ENCODE results near the gene EN2. TPM values are rescaled to one million over a fixed set of nuclear protein-coding genes. Genes with fewer than 3 reads are reported as not detected.
"Not testable (repeated sequence)": the region's sequence is repeated elsewhere in the genome, so short reads cannot be mapped to it uniquely, and the experiment has no call there.

EN2 gene
- polyA plus RNA-seq, 1 donor from 2014 or later: not detected

DNA sequence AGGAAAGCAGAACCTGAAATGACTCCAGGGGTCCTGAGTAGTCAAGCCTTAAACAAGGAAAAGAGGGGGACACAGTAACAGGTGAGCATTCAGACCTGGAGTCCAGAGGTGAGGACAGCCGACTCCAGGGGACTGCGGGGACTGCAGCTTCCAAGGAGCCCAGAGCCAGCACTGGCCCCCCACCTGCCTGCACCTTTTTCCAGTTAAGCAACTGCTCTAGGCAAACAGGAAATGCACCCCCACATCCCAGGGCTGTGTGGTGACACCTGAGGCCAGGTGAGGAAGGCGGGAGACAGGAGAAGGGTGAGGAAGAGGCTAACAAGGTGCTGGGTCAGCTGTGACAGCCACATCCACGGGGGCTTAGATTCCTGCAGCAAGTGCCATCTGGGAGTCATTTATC lies 20.1 kb upstream of the EN2 start:
- peaks cover 1 to 4% (median 2%) of the 10 kb centered on the region in 3 donors for H3K9me3 Mint-ChIP-seq
- H3K36me3 Mint-ChIP-seq: no peaks in the 10 kb centered on the region
- H3K4me3 Mint-ChIP-seq: no peak overlapping the region
- peaks cover 23% of the 10 kb centered on the region for H3K27me3 Mint-ChIP-seq
- peaks cover 0 to 1% (median 0%) of the 10 kb centered on the region in 3 donors for H3K4me1 Mint-ChIP-seq
- H3K27ac Mint-ChIP-seq: no peak overlapping the region

DNA sequence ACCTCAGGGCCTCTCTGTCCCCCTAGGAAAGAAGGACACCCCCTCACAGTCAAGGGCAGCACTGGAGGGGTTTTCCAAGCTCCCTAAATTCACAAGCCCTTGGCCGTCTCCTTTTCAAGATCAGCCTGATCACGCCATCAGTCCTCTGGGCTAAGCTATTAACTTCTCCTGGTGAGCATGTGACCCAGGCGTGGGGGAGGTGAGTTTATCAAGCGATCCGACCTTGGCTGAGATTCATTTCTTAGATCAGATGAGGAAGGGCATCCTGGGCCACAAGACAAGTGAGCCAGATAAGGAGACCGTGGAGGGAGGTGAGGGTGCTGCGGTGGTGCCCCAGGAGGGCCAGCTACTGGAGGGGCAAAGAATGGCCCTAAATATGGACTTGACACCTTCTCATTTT lies 19.2 kb upstream of the EN2 start:
- no peak overlapping the region for H3K27ac Mint-ChIP-seq
- peaks cover 0 to 1% (median 0%) of the 10 kb centered on the region in 3 donors for H3K4me1 Mint-ChIP-seq
- H3K36me3 Mint-ChIP-seq: no peaks in the 10 kb centered on the region
- H3K27me3 Mint-ChIP-seq: peaks cover 25% of the 10 kb centered on the region
- H3K9me3 Mint-ChIP-seq: peaks cover 0 to 1% (median 0%) of the 10 kb centered on the region in 3 donors
- no peak overlapping the region for H3K4me3 Mint-ChIP-seq

DNA sequence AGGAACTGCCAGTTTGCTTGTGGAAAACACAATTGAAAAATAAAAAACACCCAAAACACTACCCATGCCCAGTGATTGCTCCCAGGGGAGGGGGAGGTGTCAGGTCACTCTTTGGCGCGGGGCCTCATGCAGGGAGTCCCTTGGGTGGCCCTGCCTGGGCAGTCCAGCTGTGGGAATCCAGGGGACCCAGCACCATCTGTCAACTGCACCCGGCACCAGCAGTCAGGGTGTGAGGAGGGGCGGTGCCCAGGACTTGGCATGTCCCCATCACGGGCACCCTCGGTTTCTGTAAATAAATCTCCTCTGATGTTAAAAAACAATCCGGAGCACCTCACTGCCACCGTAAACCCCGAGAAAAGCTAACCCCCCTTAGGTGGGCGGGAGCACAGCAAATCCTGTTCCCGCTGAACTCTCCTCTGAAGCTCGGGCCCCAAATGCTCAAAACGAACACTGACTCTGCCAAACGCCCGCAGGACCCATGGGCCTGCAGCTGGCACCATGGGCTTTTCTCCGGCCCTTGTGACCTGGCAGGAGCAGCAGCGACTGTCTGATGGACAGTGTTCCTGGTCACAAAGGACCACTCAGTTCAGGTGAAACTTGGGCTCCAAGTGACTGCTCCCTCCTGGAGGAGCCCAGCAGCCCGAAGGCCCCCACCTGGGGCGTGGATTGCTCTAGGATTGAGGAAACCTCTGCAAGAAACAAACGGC lies 18.5 kb upstream of the EN2 start:
- Mint-ChIP-seq H3K9me3 (peaks cover 0 to 1% (median 0%) of the 10 kb centered on the region in 3 donors), H3K36me3 (no peaks in the 10 kb centered on the region), H3K4me1 (peaks cover 0 to 1% (median 0%) of the 10 kb centered on the region in 3 donors), H3K4me3 (no peak overlapping the region), H3K27ac (no peak overlapping the region), H3K27me3 (peaks cover 25% of the 10 kb centered on the region)

DNA sequence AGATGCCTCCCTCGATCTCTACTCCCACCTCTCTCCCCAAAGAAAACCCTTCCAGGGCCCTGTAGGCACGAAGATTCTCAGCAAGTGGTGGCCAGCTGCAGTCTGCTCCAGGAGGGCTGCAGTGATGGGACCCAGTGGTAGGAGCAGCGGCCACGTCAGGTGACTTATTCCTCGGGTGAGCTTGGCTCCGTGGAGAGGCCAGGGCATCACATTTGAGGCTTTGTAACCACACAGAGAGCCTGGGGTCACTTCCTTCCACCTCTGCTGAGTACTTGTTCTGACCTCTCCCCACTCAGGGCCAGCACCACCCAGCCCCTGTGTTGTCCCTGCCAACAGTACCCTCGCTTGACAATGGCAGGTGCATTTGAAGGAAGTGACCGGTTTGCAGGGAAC lies 17.9 kb upstream of the EN2 start:
- Mint-ChIP-seq H3K27me3 (peaks cover 28% of the 10 kb centered on the region), H3K9me3 (peaks cover 0 to 1% (median 0%) of the 10 kb centered on the region in 3 donors), H3K27ac (no peak overlapping the region), H3K4me1 (peaks cover 0 to 1% (median 0%) of the 10 kb centered on the region in 3 donors), H3K4me3 (no peak overlapping the region), H3K36me3 (no peaks in the 10 kb centered on the region)

DNA sequence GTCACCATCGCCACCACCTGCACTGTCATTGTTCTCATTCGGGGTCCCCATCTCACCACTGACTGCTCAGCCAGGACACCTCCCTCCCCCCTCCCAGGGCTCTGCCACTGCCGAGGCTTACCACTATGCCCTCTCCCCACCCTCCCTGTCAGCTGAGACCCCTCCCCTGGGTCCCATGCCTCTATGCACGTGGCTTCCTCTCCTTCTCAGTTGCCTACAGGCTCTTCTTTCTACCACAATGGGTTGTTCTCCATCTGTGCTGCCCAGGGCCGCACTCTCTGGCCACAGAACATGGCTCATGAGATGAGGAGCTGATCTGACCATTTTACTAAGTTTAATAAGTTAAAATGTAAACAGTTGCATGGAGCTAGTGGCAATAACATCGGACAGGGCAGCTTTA lies 16.1 kb upstream of the EN2 start:
- Mint-ChIP-seq H3K27ac (no peak overlapping the region), H3K4me1 (no peaks in the 10 kb centered on the region), H3K9me3 (peaks cover 0 to 1% (median 0%) of the 10 kb centered on the region in 3 donors), H3K27me3 (peaks cover 25% of the 10 kb centered on the region), H3K36me3 (no peaks in the 10 kb centered on the region), H3K4me3 (no peak overlapping the region)

DNA sequence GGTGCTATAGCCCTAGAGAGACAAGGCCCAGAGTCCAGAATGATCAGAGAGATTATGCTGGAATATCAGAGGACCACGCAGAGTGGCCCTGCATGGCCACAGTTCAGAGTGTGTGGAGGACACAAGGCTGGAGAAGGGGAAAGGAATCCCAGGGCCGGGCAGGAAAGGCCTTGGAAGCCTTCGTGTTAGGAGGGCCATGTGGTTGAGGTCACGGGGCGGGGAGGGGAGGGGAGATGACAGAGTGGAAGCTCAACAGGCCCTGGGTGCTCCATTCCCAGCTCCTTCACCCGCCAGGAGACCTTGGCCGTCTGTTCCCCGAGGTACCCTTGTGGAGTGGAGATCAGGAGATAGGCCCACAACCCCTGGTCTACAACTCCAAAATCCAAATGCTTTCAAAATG lies 13.2 kb upstream of the EN2 start:
- Mint-ChIP-seq H3K4me3 (no peak overlapping the region), H3K36me3 (no peaks in the 10 kb centered on the region), H3K9me3 (no peaks in the 10 kb centered on the region), H3K4me1 (peaks cover 0 to 5% (median 2%) of the 10 kb centered on the region in 3 donors), H3K27me3 (peaks cover 38% of the 10 kb centered on the region), H3K27ac (no peak overlapping the region)

DNA sequence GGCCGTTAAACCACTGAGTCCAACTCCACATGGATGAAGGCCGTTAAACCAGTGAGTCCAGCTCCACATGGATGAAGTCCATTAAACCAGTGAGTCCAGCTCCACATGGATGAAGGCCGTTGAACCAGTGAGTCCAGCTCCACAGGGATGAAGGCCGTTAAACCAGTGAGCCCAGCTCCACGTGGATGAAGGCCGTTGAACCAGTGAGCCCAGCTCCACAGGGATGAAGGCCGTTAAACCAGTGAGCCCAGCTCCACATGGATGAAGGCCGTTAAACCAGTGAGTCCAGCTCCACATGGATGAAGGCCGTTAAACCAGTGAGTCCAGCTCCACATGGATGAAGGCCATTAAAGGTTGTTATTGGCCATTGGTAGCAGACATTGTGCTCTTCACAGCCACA lies 12.3 kb upstream of the EN2 start:
- H3K27me3 Mint-ChIP-seq: peaks cover 34% of the 10 kb centered on the region
- not testable (repeated sequence) for H3K4me3 Mint-ChIP-seq, H3K27ac Mint-ChIP-seq, H3K36me3 Mint-ChIP-seq, H3K9me3 Mint-ChIP-seq, H3K4me1 Mint-ChIP-seq

DNA sequence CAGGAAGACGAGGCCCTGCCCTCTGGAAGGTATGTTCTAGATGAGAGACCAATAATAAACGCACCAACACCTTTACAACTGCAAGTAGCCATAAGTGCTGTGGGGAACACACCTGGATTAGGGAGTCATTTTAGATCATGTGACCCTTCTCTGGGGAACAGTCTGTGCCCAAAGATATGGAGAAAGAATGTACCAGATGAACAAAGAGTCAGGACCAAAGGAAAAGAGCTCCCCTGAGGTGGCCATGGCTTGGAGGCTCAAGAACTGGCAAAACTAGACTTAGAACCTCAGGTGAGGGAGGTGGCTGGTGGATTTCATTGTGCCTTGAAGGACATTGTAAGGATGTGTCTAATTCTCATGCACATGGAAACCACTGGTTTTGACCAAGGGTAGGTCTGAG lies 10.3 kb upstream of the EN2 start:
- Mint-ChIP-seq H3K27ac (no peak overlapping the region), H3K36me3 (no peaks in the 10 kb centered on the region), H3K9me3 (peaks cover 0 to 2% (median 0%) of the 10 kb centered on the region in 3 donors), H3K27me3 (peaks cover 50% of the 10 kb centered on the region), H3K4me1 (peaks cover 5 to 10% (median 6%) of the 10 kb centered on the region in 3 donors), H3K4me3 (peak overlapping the region in 3 of 4 donors; percentile 28 to 69 (median 55))

DNA sequence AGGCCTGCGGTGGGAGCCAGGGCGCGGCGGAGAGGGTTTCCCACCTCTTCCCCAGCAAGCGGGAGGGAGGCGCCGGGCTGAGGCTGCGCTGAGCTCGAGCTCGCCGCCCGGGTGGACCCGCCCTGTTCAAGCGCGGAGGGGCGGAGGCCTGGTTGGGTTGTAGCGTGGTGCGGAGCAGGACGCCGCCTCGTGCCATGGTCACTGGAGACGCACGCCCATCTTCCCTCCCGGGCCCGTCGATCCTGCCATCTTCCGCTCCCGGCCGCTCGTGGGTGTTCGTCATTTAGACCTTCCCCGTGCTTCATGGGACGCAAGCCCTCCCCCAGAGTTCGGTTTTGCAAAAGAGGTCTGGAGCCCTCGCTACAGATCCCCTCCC lies 9.3 kb upstream of the EN2 start:
- H3K27me3 Mint-ChIP-seq: peaks cover 53% of the 10 kb centered on the region
- peak overlapping the region in 2 of 3 donors; percentile 18 to 92 for H3K27ac Mint-ChIP-seq
- H3K9me3 Mint-ChIP-seq: peaks cover 0 to 2% (median 0%) of the 10 kb centered on the region in 3 donors
- H3K36me3 Mint-ChIP-seq: no peaks in the 10 kb centered on the region
- peaks cover 5 to 10% (median 6%) of the 10 kb centered on the region in 3 donors for H3K4me1 Mint-ChIP-seq
- peak overlapping the region in 1 of 4 donors; percentile 57 for H3K4me3 Mint-ChIP-seq

DNA sequence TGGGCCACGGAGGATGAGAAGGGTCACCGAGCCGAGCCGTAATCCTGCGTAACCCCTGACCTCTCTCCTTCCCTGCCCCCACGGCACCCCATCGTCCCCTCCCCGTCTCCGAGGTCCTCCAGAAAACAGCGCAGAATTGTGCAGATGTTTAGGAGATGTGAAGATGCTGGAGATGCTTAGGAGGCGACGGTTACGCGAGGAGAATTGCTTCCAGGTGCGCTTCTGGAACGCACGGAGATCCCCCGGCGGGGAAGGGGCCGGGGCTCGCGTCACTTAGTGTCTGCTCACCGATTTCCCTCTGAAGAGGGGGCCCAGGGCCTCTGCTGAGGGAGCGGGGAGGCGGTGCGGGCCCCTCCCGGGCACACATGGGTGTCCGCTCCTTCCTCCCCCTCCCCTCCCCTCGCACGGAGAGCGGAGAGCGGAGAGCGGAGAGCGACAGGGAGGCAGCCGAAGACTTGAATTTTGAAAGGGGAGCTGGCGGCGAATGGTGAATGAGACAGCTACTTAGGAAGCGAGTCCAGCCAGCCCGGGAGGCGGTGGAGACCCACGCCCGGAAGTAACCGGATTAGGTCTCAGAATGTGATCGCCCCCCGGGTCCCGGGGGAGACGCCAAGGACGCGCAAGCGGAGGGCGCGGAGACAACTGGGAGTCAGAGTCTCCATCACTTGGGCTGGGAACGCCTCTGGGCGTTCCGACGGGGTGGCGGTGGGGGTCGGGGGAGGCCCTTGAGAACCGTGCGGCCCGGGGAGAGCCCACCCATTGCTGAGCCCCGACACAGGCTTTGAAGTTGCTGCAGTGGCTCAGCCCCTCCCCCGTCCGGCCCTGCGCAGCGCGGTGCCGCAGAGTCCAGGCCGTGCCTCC lies 8.7 kb upstream of the EN2 start:
- Mint-ChIP-seq H3K4me1 (peaks cover 5 to 10% (median 6%) of the 10 kb centered on the region in 3 donors), H3K27me3 (peaks cover 55% of the 10 kb centered on the region), H3K4me3 (peak overlapping the region in 1 of 4 donors; percentile 57), H3K27ac (peak overlapping the region in 2 of 3 donors; percentile 18 to 92), H3K9me3 (peaks cover 0 to 2% (median 0%) of the 10 kb centered on the region in 3 donors), H3K36me3 (no peaks in the 10 kb centered on the region)

DNA sequence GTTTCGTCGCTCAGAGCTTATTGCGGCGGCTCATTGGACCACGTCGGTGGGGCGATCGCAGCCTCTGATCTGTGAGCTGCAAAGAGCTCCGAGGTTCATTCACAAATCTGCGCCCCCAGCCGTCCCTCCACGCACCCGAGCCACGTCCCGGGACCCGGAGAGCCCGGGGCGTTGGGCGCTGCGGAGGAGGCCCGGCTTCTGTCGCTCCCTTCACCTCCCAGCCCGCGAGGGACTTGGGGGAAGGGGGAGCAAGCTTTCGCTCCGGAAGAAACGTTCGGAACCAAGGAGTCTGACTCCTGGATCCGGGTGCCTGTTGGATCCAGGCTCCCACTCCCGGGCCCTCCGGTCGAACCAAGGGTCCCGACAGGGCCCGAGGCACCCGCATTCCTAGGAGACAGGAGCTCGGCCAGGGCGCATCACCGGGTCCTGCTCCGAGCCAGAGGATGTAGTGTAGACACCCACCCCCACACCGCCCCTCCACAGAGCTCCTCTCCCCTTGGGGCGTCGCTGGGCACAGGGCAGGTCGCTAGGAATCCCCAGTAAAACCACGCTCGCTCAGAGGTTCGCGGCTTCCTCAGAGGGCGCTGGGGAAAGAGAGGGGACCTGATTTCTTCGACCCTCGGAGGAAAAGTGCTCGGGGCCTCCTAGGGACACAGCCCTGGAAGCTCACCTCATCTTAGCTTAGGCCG lies 7.9 kb upstream of the EN2 start:
- H3K4me3 Mint-ChIP-seq: no peak overlapping the region
- H3K4me1 Mint-ChIP-seq: peaks cover 6 to 10% (median 6%) of the 10 kb centered on the region in 3 donors
- peaks cover 58% of the 10 kb centered on the region for H3K27me3 Mint-ChIP-seq
- H3K27ac Mint-ChIP-seq: peak overlapping the region in 1 of 3 donors; percentile 53
- no peaks in the 10 kb centered on the region for H3K36me3 Mint-ChIP-seq
- H3K9me3 Mint-ChIP-seq: peaks cover 0 to 2% (median 0%) of the 10 kb centered on the region in 3 donors

DNA sequence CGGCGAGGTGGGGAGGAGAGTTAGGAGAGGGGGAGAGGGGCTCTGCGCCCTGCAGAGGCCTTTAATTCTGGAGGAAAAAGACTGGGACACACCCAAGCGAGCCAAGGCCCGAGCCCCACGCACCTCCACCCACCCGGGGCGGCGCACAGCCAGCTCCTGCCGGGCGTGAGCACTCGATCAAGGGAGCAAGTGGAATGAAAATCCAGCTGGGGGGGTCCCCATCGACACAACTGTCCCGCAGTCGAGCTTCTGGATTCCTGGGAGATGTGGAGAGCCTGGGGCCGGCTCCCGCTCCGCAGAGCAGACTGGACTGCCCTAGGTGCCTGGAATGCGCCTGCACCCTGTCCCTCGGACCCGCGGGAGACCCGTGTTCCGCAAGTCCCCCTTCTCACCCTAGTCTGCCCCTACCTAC lies 7.4 kb upstream of the EN2 start:
- Mint-ChIP-seq H3K4me3 (no peak overlapping the region), H3K27ac (peak overlapping the region in 2 of 3 donors; percentile 86 to 87), H3K36me3 (no peaks in the 10 kb centered on the region), H3K4me1 (peaks cover 6 to 10% (median 7%) of the 10 kb centered on the region in 3 donors), H3K27me3 (peaks cover 60% of the 10 kb centered on the region), H3K9me3 (peaks cover 0 to 2% (median 0%) of the 10 kb centered on the region in 3 donors)

DNA sequence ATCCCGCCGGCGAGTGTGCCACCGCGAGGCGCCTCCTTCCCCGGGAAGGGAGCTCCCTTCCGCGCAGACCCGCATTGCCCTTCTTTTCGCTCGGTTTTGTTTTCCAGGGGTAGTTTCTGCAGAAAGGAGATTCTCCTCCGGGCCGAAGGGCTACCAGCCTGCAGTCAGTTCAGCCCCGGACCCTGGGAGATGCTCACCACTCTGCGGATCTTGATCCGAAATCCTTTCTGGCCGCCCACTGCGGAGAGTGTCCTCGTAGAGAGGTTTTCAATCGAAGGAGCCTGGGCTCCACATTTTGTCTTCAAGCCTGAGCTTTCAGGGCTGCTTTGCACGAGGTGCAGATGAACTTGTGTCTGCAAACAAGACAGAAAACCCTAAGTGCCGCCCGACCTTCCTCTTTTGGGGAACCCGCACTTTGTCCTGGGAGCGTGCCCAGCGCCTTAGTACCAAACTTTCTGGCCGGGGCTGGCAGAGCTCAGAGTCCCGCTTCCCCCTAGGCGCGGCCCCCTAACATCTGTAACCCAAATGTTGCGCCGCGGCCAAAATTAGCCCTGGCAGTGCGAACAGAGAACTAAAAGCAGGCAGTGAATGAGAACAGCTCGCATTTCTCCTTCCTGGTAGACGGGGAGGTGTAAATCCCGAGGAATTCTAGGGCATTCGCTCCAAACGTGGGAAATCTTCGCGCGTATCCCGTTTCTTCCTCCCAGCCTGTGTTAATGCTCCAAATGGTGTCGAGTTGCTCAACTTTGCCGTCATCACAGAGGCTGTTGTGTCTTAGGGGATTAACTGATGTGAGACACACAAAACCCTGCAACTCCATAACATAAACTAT lies 6.7 kb upstream of the EN2 start:
- Mint-ChIP-seq H3K27me3 (peaks cover 64% of the 10 kb centered on the region), H3K9me3 (peaks cover 0 to 2% (median 0%) of the 10 kb centered on the region in 3 donors), H3K27ac (peak overlapping the region; percentile 81 to 87 (median 86)), H3K36me3 (no peaks in the 10 kb centered on the region), H3K4me1 (peaks cover 6 to 10% (median 7%) of the 10 kb centered on the region in 3 donors), H3K4me3 (peak overlapping the region; percentile 12 to 57 (median 32))

DNA sequence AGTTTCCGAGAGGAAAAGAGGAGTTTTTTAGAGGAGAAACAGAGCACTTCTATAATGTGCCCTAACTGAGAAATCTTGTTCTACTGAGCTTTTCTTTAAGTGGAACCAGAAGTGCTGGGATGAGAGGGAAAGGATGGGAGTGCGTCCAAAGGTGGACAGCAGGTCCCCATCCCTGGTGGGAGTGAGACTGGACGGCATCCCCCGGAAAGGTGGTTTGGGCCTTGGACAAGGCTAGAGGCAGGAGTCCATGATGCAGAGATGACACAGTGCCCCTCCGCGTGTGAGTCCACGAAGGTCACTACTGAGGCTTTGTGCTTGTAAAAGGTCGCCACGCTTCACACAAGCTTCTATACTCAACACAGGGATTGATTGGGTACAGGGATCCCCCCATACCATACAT lies 6.1 kb upstream of the EN2 start:
- peaks cover 70% of the 10 kb centered on the region for H3K27me3 Mint-ChIP-seq
- H3K9me3 Mint-ChIP-seq: peaks cover 0 to 4% (median 0%) of the 10 kb centered on the region in 3 donors
- H3K27ac Mint-ChIP-seq: peak overlapping the region in 2 of 3 donors; percentile 47 to 87
- peaks cover 6 to 10% (median 7%) of the 10 kb centered on the region in 3 donors for H3K4me1 Mint-ChIP-seq
- H3K36me3 Mint-ChIP-seq: no peaks in the 10 kb centered on the region
- H3K4me3 Mint-ChIP-seq: peak overlapping the region in 2 of 4 donors; percentile 0 to 6
